PC-9 (cell line): ENCODE results near the gene TNFRSF25.

Source experiments
- CTCF ChIP-seq: fragments of 200-600 bp; sonication (generic); conservative IDR thresholded peaks from 2 replicates; pipeline ENCODE4 v1.6.1; 2017; ENCODE audit warnings: mixed run types, antibody characterized with exemption, mild to moderate bottlenecking, moderate library complexity
- EZH2 ChIP-seq: fragments of 200-600 bp; sonication (generic); IDR thresholded peaks from 2 replicates; pipeline ENCODE4 v1.8.0; 2017; ENCODE audit warnings: antibody characterized with exemption, low read depth

GRCh38 chr1:6471970-6472368 is 6.0 kb upstream of the TNFRSF25 start:
- TF ChIP-seq CTCF (no peak), EZH2 (no peak)
